Measurements from ENCODE around the gene PLA2G12B. TPM values are rescaled to one million over a fixed set of nuclear protein-coding genes. Genes with fewer than 3 reads are reported as not detected.

Gene PLA2G12B
- total and polyA plus RNA-seq, 4 donors = 31.9 to 60.2 (median 47.3) TPM

GRCh38 chr10:73003822-73004221 is 49.2 kb upstream of the PLA2G12B start:
- no peak overlapping the region for H3K27ac ChIP-seq (ENCODE audit: low read depth in 1 of 2, low read length in 2 of 2)
- peaks cover 12 to 26% (median 18%) of the 10 kb centered on the region in 4 donors for H3K36me3 ChIP-seq (ENCODE audit: control insufficient read depth in 4 of 4, insufficient read depth in 3 of 4, low read depth in 1 of 4, low read length in 3 of 4)
- DNase-seq (ENCODE audit: low spot score) = no peak
- H3K9ac ChIP-seq (ENCODE audit: low read depth in 1 of 2, low read length in 2 of 2) = no peak overlapping the region
- H3K4me1 ChIP-seq (ENCODE audit: control insufficient read depth in 4 of 4, insufficient read depth in 4 of 4, low read length in 3 of 4) = no peaks in the 10 kb centered on the region
- no peaks in the 10 kb centered on the region for H3K9me3 ChIP-seq (ENCODE audit: control insufficient read depth in 4 of 4, low read length in 3 of 4)
- H3K27me3 ChIP-seq (ENCODE audit: control insufficient read depth in 4 of 4, insufficient read depth in 4 of 4, low read length in 3 of 4) = no peaks in the 10 kb centered on the region
- no peak overlapping the region for H3K4me3 ChIP-seq (ENCODE audit: low read depth in 1 of 3, low read length in 3 of 3)
- TF ChIP-seq HNF4A (conservative IDR thresholded peaks at IDR 0.05) (no peak), FOXA2 (IDR thresholded peaks at IDR 0.05) (no peak)

- DNase-seq (ENCODE audit: low spot score) = no peak
- TF ChIP-seq, protein P1, sequence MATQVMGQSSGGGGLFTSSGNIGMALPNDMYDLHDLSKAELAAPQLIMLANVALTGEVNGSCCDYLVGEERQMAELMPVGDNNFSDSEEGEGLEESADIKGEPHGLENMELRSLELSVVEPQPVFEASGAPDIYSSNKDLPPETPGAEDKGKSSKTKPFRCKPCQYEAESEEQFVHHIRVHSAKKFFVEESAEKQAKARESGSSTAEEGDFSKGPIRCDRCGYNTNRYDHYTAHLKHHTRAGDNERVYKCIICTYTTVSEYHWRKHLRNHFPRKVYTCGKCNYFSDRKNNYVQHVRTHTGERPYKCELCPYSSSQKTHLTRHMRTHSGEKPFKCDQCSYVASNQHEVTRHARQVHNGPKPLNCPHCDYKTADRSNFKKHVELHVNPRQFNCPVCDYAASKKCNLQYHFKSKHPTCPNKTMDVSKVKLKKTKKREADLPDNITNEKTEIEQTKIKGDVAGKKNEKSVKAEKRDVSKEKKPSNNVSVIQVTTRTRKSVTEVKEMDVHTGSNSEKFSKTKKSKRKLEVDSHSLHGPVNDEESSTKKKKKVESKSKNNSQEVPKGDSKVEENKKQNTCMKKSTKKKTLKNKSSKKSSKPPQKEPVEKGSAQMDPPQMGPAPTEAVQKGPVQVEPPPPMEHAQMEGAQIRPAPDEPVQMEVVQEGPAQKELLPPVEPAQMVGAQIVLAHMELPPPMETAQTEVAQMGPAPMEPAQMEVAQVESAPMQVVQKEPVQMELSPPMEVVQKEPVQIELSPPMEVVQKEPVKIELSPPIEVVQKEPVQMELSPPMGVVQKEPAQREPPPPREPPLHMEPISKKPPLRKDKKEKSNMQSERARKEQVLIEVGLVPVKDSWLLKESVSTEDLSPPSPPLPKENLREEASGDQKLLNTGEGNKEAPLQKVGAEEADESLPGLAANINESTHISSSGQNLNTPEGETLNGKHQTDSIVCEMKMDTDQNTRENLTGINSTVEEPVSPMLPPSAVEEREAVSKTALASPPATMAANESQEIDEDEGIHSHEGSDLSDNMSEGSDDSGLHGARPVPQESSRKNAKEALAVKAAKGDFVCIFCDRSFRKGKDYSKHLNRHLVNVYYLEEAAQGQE (IDR thresholded peaks at IDR 0.05) = no peak
- no peak for TF ChIP-seq FOXA1 (IDR thresholded peaks at IDR 0.05)
- no peak for TF ChIP-seq RXRA (IDR thresholded peaks at IDR 0.05)
- TF ChIP-seq, protein P2, sequence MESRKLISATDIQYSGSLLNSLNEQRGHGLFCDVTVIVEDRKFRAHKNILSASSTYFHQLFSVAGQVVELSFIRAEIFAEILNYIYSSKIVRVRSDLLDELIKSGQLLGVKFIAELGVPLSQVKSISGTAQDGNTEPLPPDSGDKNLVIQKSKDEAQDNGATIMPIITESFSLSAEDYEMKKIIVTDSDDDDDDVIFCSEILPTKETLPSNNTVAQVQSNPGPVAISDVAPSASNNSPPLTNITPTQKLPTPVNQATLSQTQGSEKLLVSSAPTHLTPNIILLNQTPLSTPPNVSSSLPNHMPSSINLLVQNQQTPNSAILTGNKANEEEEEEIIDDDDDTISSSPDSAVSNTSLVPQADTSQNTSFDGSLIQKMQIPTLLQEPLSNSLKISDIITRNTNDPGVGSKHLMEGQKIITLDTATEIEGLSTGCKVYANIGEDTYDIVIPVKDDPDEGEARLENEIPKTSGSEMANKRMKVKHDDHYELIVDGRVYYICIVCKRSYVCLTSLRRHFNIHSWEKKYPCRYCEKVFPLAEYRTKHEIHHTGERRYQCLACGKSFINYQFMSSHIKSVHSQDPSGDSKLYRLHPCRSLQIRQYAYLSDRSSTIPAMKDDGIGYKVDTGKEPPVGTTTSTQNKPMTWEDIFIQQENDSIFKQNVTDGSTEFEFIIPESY (IDR thresholded peaks at IDR 0.05) = no peak
- no peak for TF ChIP-seq RAD21 (IDR thresholded peaks at IDR 0.05)
- no peak for TF ChIP-seq YY1 (IDR thresholded peaks at IDR 0.05)
- no peak for TF ChIP-seq EGR1 (IDR thresholded peaks at IDR 0.05; ENCODE audit: low read depth in 2 of 2)
- no peak for TF ChIP-seq NR2F2 (IDR thresholded peaks at IDR 0.05)
- no peak for TF ChIP-seq FOXA2 (IDR thresholded peaks at IDR 0.05)
- TF ChIP-seq HNF4A (conservative IDR thresholded peaks at IDR 0.05) = no peak
- no peak for TF ChIP-seq TAF1 (conservative IDR thresholded peaks at IDR 0.05)
- TF ChIP-seq GABPA (IDR thresholded peaks at IDR 0.05 in 1 of 2, conservative IDR thresholded peaks at IDR 0.05 in 1 of 2) = no peak
- H3K27me3 ChIP-seq (ENCODE audit: control insufficient read depth in 4 of 4, insufficient read depth in 4 of 4, low read length in 3 of 4) = no peaks in the 10 kb centered on the region
- H3K27ac ChIP-seq (ENCODE audit: low read depth in 1 of 2, low read length in 2 of 2) = no peak overlapping the region
- H3K9me3 ChIP-seq (ENCODE audit: control insufficient read depth in 4 of 4, low read length in 3 of 4) = no peaks in the 10 kb centered on the region
- peaks cover 5 to 13% (median 9%) of the 10 kb centered on the region in 4 donors for H3K36me3 ChIP-seq (ENCODE audit: control insufficient read depth in 4 of 4, insufficient read depth in 3 of 4, low read depth in 1 of 4, low read length in 3 of 4)
- no peak overlapping the region for H3K9ac ChIP-seq (ENCODE audit: low read depth in 1 of 2, low read length in 2 of 2)
- no peak overlapping the region for H3K4me3 ChIP-seq (ENCODE audit: low read depth in 1 of 3, low read length in 3 of 3)
- H3K4me1 ChIP-seq (ENCODE audit: control insufficient read depth in 4 of 4, insufficient read depth in 4 of 4, low read length in 3 of 4) = no peaks in the 10 kb centered on the region
- WGBS = 96% methylated on average over 3 of the region's 3 CpGs
These were observed 46.4 kb upstream of the PLA2G12B start for GRCh38 chr10:73000973-73001372.

GRCh38 chr10:72997099-72997498 is 42.5 kb upstream of the PLA2G12B start:
- H3K27me3 ChIP-seq (ENCODE audit: control insufficient read depth in 4 of 4, insufficient read depth in 4 of 4, low read length in 3 of 4) = no peaks in the 10 kb centered on the region
- no peak overlapping the region for H3K27ac ChIP-seq (ENCODE audit: low read depth in 1 of 2, low read length in 2 of 2)
- no peaks in the 10 kb centered on the region for H3K4me1 ChIP-seq (ENCODE audit: control insufficient read depth in 4 of 4, insufficient read depth in 4 of 4, low read length in 3 of 4)
- no peak overlapping the region for H3K4me3 ChIP-seq (ENCODE audit: low read depth in 1 of 3, low read length in 3 of 3)
- peaks cover 0 to 2% (median 0%) of the 10 kb centered on the region in 4 donors for H3K36me3 ChIP-seq (ENCODE audit: control insufficient read depth in 4 of 4, insufficient read depth in 3 of 4, low read depth in 1 of 4, low read length in 3 of 4)
- no peak overlapping the region for H3K9ac ChIP-seq (ENCODE audit: low read depth in 1 of 2, low read length in 2 of 2)
- no peaks in the 10 kb centered on the region for H3K9me3 ChIP-seq (ENCODE audit: control insufficient read depth in 4 of 4, low read length in 3 of 4)
- 95% methylated on average over 2 of the region's 2 CpGs for WGBS
- no peak for DNase-seq (ENCODE audit: low spot score)
- TF ChIP-seq RAD21 (IDR thresholded peaks at IDR 0.05) = no peak
- TF ChIP-seq CTCF (IDR thresholded peaks at IDR 0.05; ENCODE audit: low read depth, low read length, missing input control) = no peak
- no peak for TF ChIP-seq HNF4A (conservative IDR thresholded peaks at IDR 0.05)
- TF ChIP-seq, protein P1 (IDR thresholded peaks at IDR 0.05) = no peak
- TF ChIP-seq EGR1 (IDR thresholded peaks at IDR 0.05; ENCODE audit: low read depth in 2 of 2) = no peak
- TF ChIP-seq, protein P3, sequence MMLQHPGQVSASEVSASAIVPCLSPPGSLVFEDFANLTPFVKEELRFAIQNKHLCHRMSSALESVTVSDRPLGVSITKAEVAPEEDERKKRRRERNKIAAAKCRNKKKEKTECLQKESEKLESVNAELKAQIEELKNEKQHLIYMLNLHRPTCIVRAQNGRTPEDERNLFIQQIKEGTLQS (IDR thresholded peaks at IDR 0.05) = no peak
- no peak for TF ChIP-seq TAF1 (conservative IDR thresholded peaks at IDR 0.05)
- no peak for TF ChIP-seq YY1 (IDR thresholded peaks at IDR 0.05)
- no peak for TF ChIP-seq FOXA1 (IDR thresholded peaks at IDR 0.05)
- TF ChIP-seq FOXA2 (IDR thresholded peaks at IDR 0.05) = no peak
